H9 (cell line): Measurements from ENCODE around the gene TOGARAM2. TPM values are rescaled to one million over a fixed set of nuclear protein-coding genes. Genes with fewer than 3 reads are reported as not detected.

Experiments used
- DNase-seq: peaks from one replicate; pipeline ENCODE4 v3.0.0-alpha.2; 2017
- H2AFZ ChIP-seq: one replicate; pipeline ENCODE4 v1.6.1; 2013; ENCODE audit warnings: mild to moderate bottlenecking, low read length, control low read depth, moderate library complexity
- H2AK5ac ChIP-seq: 2 replicates; pipeline ENCODE4 v1.6.1; 2013; ENCODE audit warnings: low read length, control low read depth, mixed read lengths; ENCODE audit not compliant: insufficient read length
- H2BK120ac ChIP-seq: one replicate; pipeline ENCODE4 v1.6.1; 2013; ENCODE audit warnings: low read depth, mild to moderate bottlenecking, low read length, control low read depth, inconsistent platforms; ENCODE audit not compliant: poor library complexity, severe bottlenecking
- H2BK12ac ChIP-seq: 2 replicates; pipeline ENCODE4 v1.6.1; 2013; ENCODE audit warnings: low read length, control low read depth, mixed read lengths, low read depth; ENCODE audit not compliant: insufficient read length
- H2BK15ac ChIP-seq: 2 replicates; pipeline ENCODE4 v1.6.1; 2013; ENCODE audit warnings: low read depth, low read length, control low read depth
- H2BK20ac ChIP-seq: one replicate; pipeline ENCODE4 v1.6.1; 2013; ENCODE audit warnings: low read depth, mild to moderate bottlenecking, low read length, control low read depth, inconsistent platforms; ENCODE audit not compliant: poor library complexity, severe bottlenecking
- H2BK5ac ChIP-seq: 2 replicates; pipeline ENCODE4 v1.6.1; 2013; ENCODE audit warnings: low read length, control low read depth, mixed read lengths; ENCODE audit not compliant: insufficient read length
- H3K14ac ChIP-seq: 2 replicates; pipeline ENCODE4 v1.6.1; 2013; ENCODE audit warnings: low read length, control low read depth; ENCODE audit not compliant: insufficient read depth
- H3K18ac ChIP-seq: 2 replicates; pipeline ENCODE4 v1.6.1; 2013; ENCODE audit warnings: low read depth, mild to moderate bottlenecking, mixed read lengths, low read length, control low read depth; ENCODE audit not compliant: insufficient read length
- H3K23ac ChIP-seq: 2 replicates; pipeline ENCODE4 v1.6.1; 2013; ENCODE audit warnings: low read length, control low read depth, mixed read lengths, low read depth; ENCODE audit not compliant: insufficient read length
- H3K23me2 ChIP-seq: 2 replicates; pipeline ENCODE4 v1.6.1; 2013; ENCODE audit warnings: low read depth, mild to moderate bottlenecking, mixed read lengths, low read length, control low read depth; ENCODE audit not compliant: insufficient read length, poor library complexity, severe bottlenecking
- H3K27ac ChIP-seq: 2 replicates; pipeline ENCODE4 v1.5.1; 2013; ENCODE audit warnings: low read length, control low read depth, mixed read lengths, low read depth; ENCODE audit not compliant: insufficient read length
- H3K27me3 ChIP-seq: 2 replicates; pipeline ENCODE4 v1.6.1; 2013; ENCODE audit warnings: low read length, control low read depth, inconsistent platforms; ENCODE audit not compliant: insufficient read depth
- H3K4ac ChIP-seq: 2 replicates; pipeline ENCODE4 v1.6.1; 2013; ENCODE audit warnings: low read depth, mild to moderate bottlenecking, control low read depth, inconsistent platforms, low read length, moderate library complexity
- H3K4me1 ChIP-seq: 2 replicates; pipeline ENCODE4 v1.6.1; 2013; ENCODE audit warnings: low read length, control low read depth, inconsistent platforms; ENCODE audit not compliant: insufficient read depth
- H3K4me2 ChIP-seq: 2 replicates; pipeline ENCODE4 v1.6.1; 2013; ENCODE audit warnings: low read length, control low read depth, mixed read lengths; ENCODE audit not compliant: insufficient read length, insufficient read depth
- H3K56ac ChIP-seq: 2 replicates; pipeline ENCODE4 v1.6.1; 2013; ENCODE audit warnings: low read depth, mild to moderate bottlenecking, mixed read lengths, low read length, control low read depth; ENCODE audit not compliant: insufficient read length
- H3K79me1 ChIP-seq: 2 replicates; pipeline ENCODE4 v1.6.1; 2013; ENCODE audit warnings: low read depth, mild to moderate bottlenecking, moderate library complexity, low read length, control low read depth, inconsistent platforms; ENCODE audit not compliant: insufficient read depth, poor library complexity, severe bottlenecking
- H3K79me2 ChIP-seq: 2 replicates; pipeline ENCODE4 v1.6.1; 2013; ENCODE audit warnings: low read length, control low read depth, inconsistent platforms; ENCODE audit not compliant: insufficient read depth
- H3K9ac ChIP-seq: 2 replicates; pipeline ENCODE4 v1.6.1; 2013; ENCODE audit warnings: low read length, control low read depth, mixed read lengths; ENCODE audit not compliant: insufficient read length; ENCODE audit errors: extremely low read depth
- H3K9me3 ChIP-seq: one replicate; pipeline ENCODE4 v1.6.1; 2013; ENCODE audit warnings: low read depth, low read length, inconsistent platforms; ENCODE audit not compliant: control insufficient read depth
- H3T11ph ChIP-seq: one replicate; pipeline ENCODE4 v1.6.1; 2013; ENCODE audit warnings: mild to moderate bottlenecking, low read length, control low read depth, inconsistent platforms
- H4K20me1 ChIP-seq: one replicate; pipeline ENCODE4 v1.6.1; 2013; ENCODE audit not compliant: control insufficient read depth, insufficient read length, insufficient read depth
- H4K5ac ChIP-seq: 2 replicates; pipeline ENCODE4 v1.6.1; 2013; ENCODE audit warnings: low read depth, mild to moderate bottlenecking, mixed read lengths, low read length, control low read depth; ENCODE audit not compliant: insufficient read length
- H4K8ac ChIP-seq: replicated peaks from 2 replicates; pipeline ENCODE4 v1.6.1; 2013; ENCODE audit warnings: low read length, control low read depth, mixed read lengths, low read depth; ENCODE audit not compliant: insufficient read length
- H4K91ac ChIP-seq: 2 replicates; pipeline ENCODE4 v1.6.1; 2013; ENCODE audit warnings: low read depth, mild to moderate bottlenecking, moderate library complexity, mixed read lengths, low read length, control low read depth; ENCODE audit not compliant: insufficient read length
- H3K27ac Mint-ChIP-seq, 3 experiments: 2 replicates in 2 of 3; 3 replicates in 1 of 3; pipeline ENCODE4 v1.8.0; 2020 to 2021; ENCODE audit warnings: mixed read lengths in 3 of 3, mild to moderate bottlenecking in 1 of 3, moderate library complexity in 1 of 3
- H3K27me3 Mint-ChIP-seq: 2 replicates; pipeline ENCODE4 v1.8.0; 2021; ENCODE audit warnings: low read depth, mild to moderate bottlenecking, moderate library complexity, mixed read lengths
- H3K36me3 Mint-ChIP-seq, 3 experiments: 2 replicates in 2 of 3; 3 replicates in 1 of 3; pipeline ENCODE4 v1.8.0; 2020 to 2021; ENCODE audit warnings: low read depth in 3 of 3, mixed read lengths in 3 of 3; ENCODE audit not compliant: insufficient read depth in 1 of 3
- H3K4me1 Mint-ChIP-seq, 2 experiments: 2 replicates each; pipeline ENCODE4 v1.8.0; 2020; ENCODE audit warnings: mixed read lengths in 2 of 2
- H3K4me3 Mint-ChIP-seq, 2 experiments: 2 replicates in 1 of 2; 3 replicates in 1 of 2; pipeline ENCODE4 v1.8.0; 2020 to 2021; ENCODE audit warnings: mild to moderate bottlenecking in 2 of 2, mixed read lengths in 2 of 2, moderate library complexity in 1 of 2
- H3K9me3 Mint-ChIP-seq, 2 experiments: 2 replicates in 1 of 2; 3 replicates in 1 of 2; pipeline ENCODE4 v1.8.0; 2020; ENCODE audit warnings: mild to moderate bottlenecking in 2 of 2, mixed read lengths in 2 of 2, moderate library complexity in 1 of 2
- CTCF ChIP-seq: fragments of 200-600 bp; sonication (generic); conservative IDR thresholded peaks from 3 replicates; pipeline ENCODE4 v1.8.0; 2021; ENCODE audit warnings: antibody characterized with exemption, mild to moderate bottlenecking
- WGBS: extraction: QIAGEN DNeasy Blood & Tissue Kit; methylation state at CpG from one replicate; pipeline ENCODE4 v1.1.7; 2013; ENCODE audit warnings: missing lambda C conversion rate, low lambda C conversion rate, mixed read lengths; ENCODE audit not compliant: insufficient read length; ENCODE audit errors: extremely low coverage; 5-methylcytosine and 5-hydroxymethylcytosine counted together
- total RNA-seq: library from RNA; stranded (reverse); gene quantifications from 2 replicates; pipeline ENCODE4 v1.2.1, GENCODE V29; 2021

Gene TOGARAM2
- total RNA-seq, 1 experiment from 2014 or later = 0.83 TPM

GRCh38 chr2:29032189-29032588 lies 51.1 kb downstream of the TOGARAM2 start:
- H2BK20ac ChIP-seq = no peak overlapping the region
- no peak overlapping the region for H4K5ac ChIP-seq
- no peak overlapping the region for H3T11ph ChIP-seq
- WGBS = no CpG with 5 or more reads among the region's 5 CpGs
- no peak overlapping the region for H4K8ac ChIP-seq
- H3K27ac Mint-ChIP-seq = no peak overlapping the region
- no peak overlapping the region for H3K4ac ChIP-seq
- no peak overlapping the region for H2AK5ac ChIP-seq
- H3K4me1 Mint-ChIP-seq = peaks cover 9 to 17% of the 10 kb centered on the region in 2 experiments
- no peaks in the 10 kb centered on the region; the same call in 1 of the 2 replicates for H3K4me1 ChIP-seq
- no peaks in the 10 kb centered on the region; a peak in 3 of 7 replicates for H3K36me3 Mint-ChIP-seq
- H2BK5ac ChIP-seq = no peak overlapping the region
- H3K9me3 Mint-ChIP-seq = no peaks in the 10 kb centered on the region; a peak in 2 of 5 replicates
- H3K4me2 ChIP-seq = no peak overlapping the region
- no peak for DNase-seq
- no peak overlapping the region for H2BK120ac ChIP-seq
- H3K9me3 ChIP-seq = no peaks in the 10 kb centered on the region
- H4K20me1 ChIP-seq = no peaks in the 10 kb centered on the region
- H3K4me3 Mint-ChIP-seq = no peak overlapping the region
- H3K18ac ChIP-seq = no peak overlapping the region
- no peak overlapping the region for H2BK12ac ChIP-seq
- no peak overlapping the region for H3K56ac ChIP-seq
- no peaks in the 10 kb centered on the region for H3K79me2 ChIP-seq
- H3K23ac ChIP-seq = no peak overlapping the region
- no peaks in the 10 kb centered on the region for H3K27me3 ChIP-seq
- no peak overlapping the region for H2BK15ac ChIP-seq
- no peak overlapping the region for H3K9ac ChIP-seq
- no peak overlapping the region for H2AFZ ChIP-seq
- no peaks in the 10 kb centered on the region; the same call in 1 of the 2 replicates for H3K27me3 Mint-ChIP-seq
- no peak overlapping the region for H3K27ac ChIP-seq
- TF ChIP-seq CTCF = no peak
- H4K91ac ChIP-seq = no peak overlapping the region
- no peaks in the 10 kb centered on the region for H3K23me2 ChIP-seq
- H3K79me1 ChIP-seq = no peaks in the 10 kb centered on the region
- no peak overlapping the region for H3K14ac ChIP-seq
